HG02642 (cell line): ENCODE measurements around the gene CD74.

Experiments
- ATAC-seq: cut with Tn5 transposase; IDR thresholded peaks from one replicate; pipeline ENCODE4 v1.9.1; 2021; ENCODE audit warnings: mild to moderate bottlenecking; ENCODE audit not compliant: unreplicated experiment, poor library complexity

Gene CD74

GRCh38 chr5:150411245-150411979 lies 1.3 kb downstream of the CD74 start:
- no peak for ATAC-seq

- ATAC-seq = no peak
Observed at GRCh38 chr5:150410524-150411244, 2.0 kb downstream of the CD74 start.

- peak; percentile 37 for ATAC-seq
Observed at GRCh38 chr5:150409638-150410523, 2.8 kb downstream of the CD74 start.

GRCh38 chr5:150408231-150408943 lies 4.3 kb downstream of the CD74 start:
- no peak for ATAC-seq

- ATAC-seq = no peak
Observed at GRCh38 chr5:150407096-150407720, 5.5 kb downstream of the CD74 start.

GRCh38 chr5:150406723-150407095 lies 6.0 kb downstream of the CD74 start:
- ATAC-seq = no peak

- ATAC-seq = no peak
Observed at GRCh38 chr5:150406103-150406722, 6.5 kb downstream of the CD74 start.

- ATAC-seq = no peak
Observed at GRCh38 chr5:150404941-150405816, 7.5 kb downstream of the CD74 start.

GRCh38 chr5:150404535-150404934 lies 8.2 kb downstream of the CD74 start:
- no peak for ATAC-seq

- no peak for ATAC-seq
Observed at GRCh38 chr5:150404121-150404520, 8.6 kb downstream of the CD74 start.

- ATAC-seq = no peak
Observed at GRCh38 chr5:150402901-150403342, 9.8 kb downstream of the CD74 start.

- no peak for ATAC-seq
Observed at GRCh38 chr5:150402229-150402773, 10.4 kb downstream of the CD74 start.

GRCh38 chr5:150401376-150402228 lies 11.1 kb downstream of the CD74 start:
- no peak for ATAC-seq

GRCh38 chr5:150401076-150401375 lies 11.7 kb downstream of the CD74 start:
- no peak for ATAC-seq

GRCh38 chr5:150400316-150401075 lies 12.2 kb downstream of the CD74 start:
- no peak for ATAC-seq

GRCh38 chr5:150399524-150400211 lies 13.0 kb downstream of the CD74 start:
- peak; percentile 16 for ATAC-seq
